Measurements from ENCODE around the gene WDR53.

The WDR53 gene

DNA sequence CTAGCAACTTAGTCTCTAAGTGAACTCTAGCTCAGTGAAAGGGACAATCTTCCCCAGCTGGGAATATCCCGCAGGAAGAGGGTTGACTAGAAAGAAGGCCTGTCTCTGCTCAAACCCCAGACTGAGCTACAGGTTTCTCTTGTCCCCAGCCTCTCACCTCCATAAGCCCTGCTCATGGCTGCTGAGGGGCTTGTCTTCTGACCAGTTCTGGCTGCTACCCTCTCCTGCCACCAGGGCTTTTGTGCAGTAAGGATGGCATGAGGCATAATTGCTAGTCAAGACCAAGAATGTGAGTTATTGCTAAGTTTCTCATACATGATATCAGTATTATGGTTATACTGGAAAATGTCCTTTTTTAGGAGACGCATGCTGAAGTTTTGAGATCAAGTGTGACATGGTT lies 21.3 kb downstream of the WDR53 start:
- in situ Hi-C loops (cut with HindIII; ENCODE audit: low sequenced_read_pairs): no loop called here
- DNase-seq (ENCODE audit: low read depth): no peak
- no peak for TF ChIP-seq CTCF (IDR thresholded peaks at IDR 0.05; ENCODE audit: low read depth, low read length, missing control alignments)
- H3K4me3 ChIP-seq (ENCODE audit: low read depth, low read length): no peak overlapping the region

GRCh38 chr3:196546537-196546936 lies 21.8 kb downstream of the WDR53 start:
- no peak overlapping the region for H3K4me3 ChIP-seq (ENCODE audit: low read depth, low read length)
- no peak for TF ChIP-seq CTCF (IDR thresholded peaks at IDR 0.05; ENCODE audit: low read depth, low read length, missing control alignments)
- in situ Hi-C loops (cut with HindIII; ENCODE audit: low sequenced_read_pairs): no loop called here
- DNase-seq (ENCODE audit: low read depth): no peak

GRCh38 chr3:196544491-196544992 lies 23.8 kb downstream of the WDR53 start:
- no peak for DNase-seq (ENCODE audit: low read depth)
- H3K4me3 ChIP-seq (ENCODE audit: low read depth, low read length): no peak overlapping the region
- in situ Hi-C loops (cut with HindIII; ENCODE audit: low sequenced_read_pairs): no loop called here
- no peak for TF ChIP-seq CTCF (IDR thresholded peaks at IDR 0.05; ENCODE audit: low read depth, low read length, missing control alignments)

DNA sequence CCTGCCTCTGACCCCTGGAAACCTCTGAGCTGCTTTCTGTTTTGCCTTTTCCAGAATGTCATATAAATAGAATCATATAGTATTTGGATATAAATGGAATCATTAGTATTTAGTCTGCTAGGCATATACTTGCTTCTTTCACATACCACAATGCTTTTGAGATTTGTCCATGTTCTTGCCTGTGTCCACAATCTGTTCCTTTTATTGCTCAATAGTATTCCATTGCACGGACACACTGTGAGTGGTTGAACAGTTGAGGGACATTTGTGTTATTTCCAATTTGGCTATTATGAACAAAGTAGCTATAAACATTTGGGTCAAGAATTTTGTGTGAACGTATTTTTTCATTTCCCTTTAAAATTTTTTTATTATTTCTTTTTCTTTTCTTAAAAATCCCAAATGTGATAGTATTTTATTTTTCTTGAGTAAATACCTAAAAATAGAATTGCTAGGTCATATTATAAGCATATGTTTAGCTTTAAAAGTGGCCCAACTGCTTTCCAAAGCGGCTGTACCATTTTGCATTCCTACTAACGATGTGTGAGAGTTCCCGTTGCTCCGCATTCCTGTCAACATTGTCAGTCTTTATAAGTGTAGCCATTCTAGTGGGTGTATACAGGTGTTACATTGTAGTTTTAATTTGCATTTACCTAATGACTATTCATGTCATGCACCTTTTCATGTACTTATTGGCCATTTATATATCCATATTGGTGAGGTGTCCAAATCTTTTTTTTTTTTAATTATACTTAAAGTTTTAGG lies 26.5 kb downstream of the WDR53 start:
- no peak overlapping the region for H3K4me3 ChIP-seq (ENCODE audit: low read depth, low read length)
- TF ChIP-seq CTCF (IDR thresholded peaks at IDR 0.05; ENCODE audit: low read depth, low read length, missing control alignments): no peak
- DNase-seq (ENCODE audit: low read depth): no peak
- in situ Hi-C loops (cut with HindIII; ENCODE audit: low sequenced_read_pairs): no loop called here

GRCh38 chr3:196537319-196537984 lies 30.9 kb downstream of the WDR53 start:
- no peak for DNase-seq (ENCODE audit: low read depth)
- in situ Hi-C loops (cut with HindIII; ENCODE audit: low sequenced_read_pairs): no loop called here
- peak; percentile 56 for TF ChIP-seq CTCF (IDR thresholded peaks at IDR 0.05; ENCODE audit: low read depth, low read length, missing control alignments)
- H3K4me3 ChIP-seq (ENCODE audit: low read depth, low read length): no peak overlapping the region

- DNase-seq (ENCODE audit: low read depth): no peak
- in situ Hi-C loops (cut with HindIII; ENCODE audit: low sequenced_read_pairs): no loop called here
- no peak for TF ChIP-seq CTCF (IDR thresholded peaks at IDR 0.05; ENCODE audit: low read depth, low read length, missing control alignments)
- H3K4me3 ChIP-seq (ENCODE audit: low read depth, low read length): no peak overlapping the region
Observed at GRCh38 chr3:196533260-196533681, 35.1 kb downstream of the WDR53 start.

Data from astrocyte of the cerebellum (primary cell).